ENCODE measurements around the gene QKI.

GRCh38 chr6:163436843-163437242 lies 22.3 kb downstream of the QKI start:
- no peak for TF ChIP-seq CTCF (IDR thresholded peaks at IDR 0.05)
- no peak for TF ChIP-seq POLR2A (IDR thresholded peaks at IDR 0.05)

Measured in prostate gland (tissue), 2 donors.